ENCODE results near the gene JAK1. TPM values are rescaled to one million over a fixed set of nuclear protein-coding genes. Genes with fewer than 3 reads are reported as not detected.

The JAK1 gene
- total and polyA plus RNA-seq, 2 of the 8 experiments (the other 6 are each of a cell fraction or from before 2014, with no cell fraction given), result 7.8 to 24.5 TPM

- Histone ChIP-seq H3K27me3 (replicated peaks in 1 of 4; ENCODE audit: control insufficient read depth in 3 of 4, extremely low read depth in 1 of 4, insufficient read depth in 3 of 4, low read length in 3 of 4) (no peaks in the 10 kb centered on the region), H2AFZ (ENCODE audit: low read length) (no peak overlapping the region), H3K79me2 (ENCODE audit: control insufficient read depth in 1 of 2, insufficient read depth in 2 of 2, low read length in 2 of 2) (no peaks in the 10 kb centered on the region), H4K91ac (replicated peaks; ENCODE audit: insufficient read length, low read length) (no peak overlapping the region), H2BK20ac (ENCODE audit: low read length) (no peak overlapping the region), H4K5ac (ENCODE audit: insufficient read length, low read depth, low read length) (no peak overlapping the region), H3K79me1 (ENCODE audit: low read depth, low read length) (no peaks in the 10 kb centered on the region; the same call in 1 of the 2 replicates), H3K9me3 (ENCODE audit: insufficient read depth in 2 of 2, low read depth in 1 of 2, low read length in 1 of 2) (no peaks in the 10 kb centered on the region), H2AK5ac (ENCODE audit: low read depth, low read length) (no peak overlapping the region), H3K4me3 (ENCODE audit: extremely low read depth in 1 of 4, insufficient read depth in 2 of 4, low read depth in 3 of 4, low read length in 4 of 4) (no peak overlapping the region), H3K23ac (ENCODE audit: insufficient read length) (no peak overlapping the region), H3K18ac (ENCODE audit: extremely low read depth, low read length) (no peak overlapping the region), H3K4ac (replicated peaks; ENCODE audit: insufficient read length, low read depth, low read length) (no peak overlapping the region), H2BK15ac (ENCODE audit: low read length) (no peak overlapping the region), H3K23me2 (ENCODE audit: low read depth, low read length) (no peaks in the 10 kb centered on the region), H4K20me1 (replicated peaks in 1 of 2; ENCODE audit: control insufficient read depth in 1 of 2, insufficient read depth in 2 of 2, low read length in 2 of 2) (no peaks in the 10 kb centered on the region), H2BK5ac (ENCODE audit: low read depth, low read length) (no peak overlapping the region), H3K27ac (ENCODE audit: low read depth, low read length) (no peak overlapping the region), H2BK12ac (ENCODE audit: low read depth, low read length) (no peak overlapping the region), H3K36me3 (ENCODE audit: control insufficient read depth in 2 of 4, insufficient read depth in 4 of 4, low read length in 3 of 4) (no peaks in the 10 kb centered on the region), H3K4me1 (replicated peaks in 1 of 4; ENCODE audit: control insufficient read depth in 3 of 4, insufficient read depth in 4 of 4, low read length in 3 of 4) (peaks cover 0 to 12% (median 7%) of the 10 kb centered on the region in 4 experiments; a peak in 6 of 7 replicates), H3K9ac (replicated peaks in 1 of 4; ENCODE audit: extremely low read depth in 1 of 4, low read depth in 3 of 4, low read length in 3 of 4) (no peak overlapping the region), H3K56ac (replicated peaks; ENCODE audit: insufficient read length, low read depth, low read length) (no peak overlapping the region), H2BK120ac (replicated peaks; ENCODE audit: low read depth, low read length) (no peak overlapping the region), H3K4me2 (ENCODE audit: insufficient read depth in 1 of 2, low read depth in 2 of 2, low read length in 2 of 2) (no peak overlapping the region), H4K8ac (ENCODE audit: extremely low read depth, insufficient read depth, low read length) (no peak overlapping the region), H3K14ac (ENCODE audit: insufficient read length) (no peak overlapping the region)
- DNase-seq (ENCODE audit: low read depth in 1 of 2, low spot score in 2 of 2) (no peak), FAIRE-seq (no peak)
- WGBS, 2 experiments (ENCODE audit: extremely low coverage in 1 of 2, insufficient coverage in 1 of 2, insufficient read length in 1 of 2, insufficient replicate concordance in 2 of 2, low coverage in 1 of 2, low lambda C conversion rate in 2 of 2, missing lambda C conversion rate in 1 of 2), result 88% methylated on average over 2 of the region's 2 CpGs; no CpG with 5 or more reads in 1 of the 2 experiments
- CTCF ChIA-PET (ENCODE audit: partially characterized antibody), result no interaction called here
- POLR2A ChIA-PET (ENCODE audit: partially characterized antibody), result no interaction called here
- TF ChIP-seq CTBP2 (IDR thresholded peaks at IDR 0.05; ENCODE audit: borderline replicate concordance, insufficient read depth, insufficient read length, low read length), result no peak
- no peak for TF ChIP-seq POLR2AphosphoS5 (IDR thresholded peaks at IDR 0.05; ENCODE audit: low read depth, low read length)
- no peak for TF ChIP-seq ZNF274 (IDR thresholded peaks at IDR 0.05; ENCODE audit: borderline replicate concordance, extremely low read depth, low read length)
- TF ChIP-seq TAF1 (IDR thresholded peaks at IDR 0.05; ENCODE audit: low read depth, low read length), result no peak
- TF ChIP-seq E2F6 (IDR thresholded peaks at IDR 0.05), result no peak
- no peak for TF ChIP-seq RFX5 (IDR thresholded peaks at IDR 0.05; ENCODE audit: borderline replicate concordance, low read depth, low read length)
Observed at GRCh38 chr1:64925594-64925993, 40.8 kb downstream of the JAK1 start.

All from H1 (cell line).